HG02571 (cell line): Measurements from ENCODE around the gene CCP110.

Experiments used
- ATAC-seq: cut with Tn5 transposase; IDR thresholded peaks from one replicate; pipeline ENCODE4 v1.9.1; 2021; ENCODE audit warnings: mild to moderate bottlenecking, moderate library complexity; ENCODE audit not compliant: unreplicated experiment

Gene CCP110

GRCh38 chr16:19595043-19595767 lies 71.5 kb downstream of the CCP110 start:
- no peak for ATAC-seq

GRCh38 chr16:19598805-19599510 lies 75.2 kb downstream of the CCP110 start:
- no peak for ATAC-seq

DNA sequence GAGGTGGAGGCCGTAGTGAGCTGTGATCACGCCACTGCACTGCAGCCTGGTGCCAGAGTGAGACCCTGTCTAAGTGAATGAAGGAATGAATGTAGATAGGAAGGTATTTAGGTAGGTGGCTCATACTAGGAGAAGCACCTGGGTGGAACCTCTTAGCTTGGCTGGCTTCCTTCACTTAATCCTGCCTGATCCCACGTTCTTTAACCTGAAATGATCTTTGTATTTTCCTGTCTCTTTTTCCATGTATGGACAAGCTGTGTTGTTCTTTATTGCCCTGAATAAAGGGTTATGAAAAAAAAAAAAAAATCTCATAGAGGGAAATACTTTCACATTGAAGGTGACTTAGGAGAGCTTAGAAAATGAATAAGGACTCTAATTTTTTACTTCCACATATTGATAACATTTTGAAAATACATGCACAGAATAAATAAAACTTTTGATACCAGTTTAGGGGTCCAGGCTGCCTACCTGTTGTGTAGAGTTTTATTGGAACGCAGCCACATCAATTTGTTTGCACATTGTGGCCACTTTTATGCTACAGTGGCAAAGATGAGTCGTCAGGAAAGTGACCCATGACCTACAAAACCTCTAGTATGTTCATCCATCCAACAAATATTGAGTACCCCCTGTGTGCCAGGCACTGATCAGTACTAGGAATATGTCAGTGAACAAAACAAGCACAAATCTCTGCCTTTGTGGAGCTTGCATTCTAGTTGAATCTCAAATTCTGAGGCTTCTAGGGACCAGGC lies 76.4 kb downstream of the CCP110 start:
- no peak for ATAC-seq

DNA sequence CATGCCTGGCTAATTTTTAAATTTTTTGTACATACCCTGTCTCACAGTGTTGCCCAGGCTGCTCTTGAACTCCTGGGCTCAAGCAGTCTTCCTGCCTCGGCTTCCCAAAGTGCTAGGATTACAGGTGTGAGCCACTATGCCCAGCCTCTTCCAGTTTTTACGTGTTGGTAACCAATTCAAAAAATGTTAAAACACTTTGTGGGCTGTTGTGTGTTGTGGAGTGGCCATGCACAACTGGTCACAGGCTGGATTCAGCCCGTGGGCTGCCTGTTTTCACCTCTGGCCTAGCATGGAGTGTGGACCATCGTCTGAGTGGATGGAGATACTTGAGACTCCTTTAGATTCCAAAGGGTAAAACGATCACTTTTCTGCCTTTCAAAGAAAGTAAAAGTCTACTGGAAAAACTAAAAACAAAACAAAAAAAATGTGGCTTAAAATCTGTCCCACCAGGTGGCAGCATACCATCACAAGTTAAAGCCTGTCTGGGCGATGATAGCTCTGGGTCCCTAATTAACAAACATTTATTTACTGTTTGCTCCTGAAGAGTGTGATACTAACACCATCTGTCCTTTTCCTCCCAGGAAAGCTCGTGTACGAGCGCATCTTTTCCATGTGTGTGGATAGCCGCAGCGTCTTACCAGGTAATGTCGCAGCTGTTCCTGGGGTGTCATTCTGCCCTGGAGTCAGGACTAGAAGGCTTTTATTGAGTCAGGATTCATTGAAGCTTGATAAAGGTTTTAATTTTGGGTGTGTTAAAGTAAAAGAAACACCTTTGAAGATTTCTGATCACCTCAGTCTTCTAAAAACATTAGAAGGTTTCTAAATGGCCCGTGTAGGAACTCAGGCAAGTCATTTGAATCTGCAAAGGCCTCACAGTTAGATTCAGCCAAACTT lies 77.6 kb downstream of the CCP110 start:
- ATAC-seq = no peak
